GM13976 (cell line): ENCODE data around the gene TRIM23.
"Not testable (repeated sequence)": the region's sequence is repeated elsewhere in the genome, so short reads cannot be mapped to it uniquely, and the experiment has no call there.

Source experiments
- DNase-seq: peaks from one replicate; pipeline ENCODE4 v3.0.0; 2012; ENCODE audit warnings: low spot score
- in situ Hi-C: fragments of 300-500 bp; cut with MboI; formaldehyde crosslinking; loops from one replicate; pipeline ENCODE4 v1.12.0; 2022; ENCODE audit warnings: low sequenced_read_pairs, mixed read lengths, inconsistent platforms; ENCODE audit not compliant: unreplicated experiment
- TF ChIP-seq, protein P1 (sequence below): IDR thresholded peaks from 2 replicates; pipeline ENCODE4 v1.5.1; 2012; ENCODE audit warnings: borderline replicate concordance, mild to moderate bottlenecking; ENCODE audit not compliant: insufficient read depth; ENCODE audit errors: extremely low read depth, missing control alignments, control extremely low read depth

The TRIM23 gene

DNA sequence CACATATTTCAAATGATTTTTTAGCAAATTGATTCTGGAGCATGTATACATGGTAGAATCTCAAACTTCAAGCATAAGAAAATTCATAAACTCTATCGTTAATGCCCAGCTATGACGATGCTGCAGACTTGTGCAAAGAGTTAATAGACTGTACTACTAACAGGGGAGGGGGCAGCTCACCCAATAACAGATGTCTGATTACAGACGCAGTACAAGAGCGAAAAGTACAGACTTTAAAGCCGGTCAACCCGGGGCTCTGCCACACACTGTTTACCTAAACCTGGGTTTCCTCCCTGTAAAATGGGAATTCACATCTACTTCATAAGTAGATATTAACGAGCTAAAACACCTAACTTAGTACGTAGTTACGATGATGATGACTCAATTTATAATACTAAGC is 651 bp downstream of the TRIM23 start:
- in situ Hi-C loops, result no loop called here
- no peak for DNase-seq
- TF ChIP-seq, protein P1, sequence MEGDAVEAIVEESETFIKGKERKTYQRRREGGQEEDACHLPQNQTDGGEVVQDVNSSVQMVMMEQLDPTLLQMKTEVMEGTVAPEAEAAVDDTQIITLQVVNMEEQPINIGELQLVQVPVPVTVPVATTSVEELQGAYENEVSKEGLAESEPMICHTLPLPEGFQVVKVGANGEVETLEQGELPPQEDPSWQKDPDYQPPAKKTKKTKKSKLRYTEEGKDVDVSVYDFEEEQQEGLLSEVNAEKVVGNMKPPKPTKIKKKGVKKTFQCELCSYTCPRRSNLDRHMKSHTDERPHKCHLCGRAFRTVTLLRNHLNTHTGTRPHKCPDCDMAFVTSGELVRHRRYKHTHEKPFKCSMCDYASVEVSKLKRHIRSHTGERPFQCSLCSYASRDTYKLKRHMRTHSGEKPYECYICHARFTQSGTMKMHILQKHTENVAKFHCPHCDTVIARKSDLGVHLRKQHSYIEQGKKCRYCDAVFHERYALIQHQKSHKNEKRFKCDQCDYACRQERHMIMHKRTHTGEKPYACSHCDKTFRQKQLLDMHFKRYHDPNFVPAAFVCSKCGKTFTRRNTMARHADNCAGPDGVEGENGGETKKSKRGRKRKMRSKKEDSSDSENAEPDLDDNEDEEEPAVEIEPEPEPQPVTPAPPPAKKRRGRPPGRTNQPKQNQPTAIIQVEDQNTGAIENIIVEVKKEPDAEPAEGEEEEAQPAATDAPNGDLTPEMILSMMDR, result no peak

DNA sequence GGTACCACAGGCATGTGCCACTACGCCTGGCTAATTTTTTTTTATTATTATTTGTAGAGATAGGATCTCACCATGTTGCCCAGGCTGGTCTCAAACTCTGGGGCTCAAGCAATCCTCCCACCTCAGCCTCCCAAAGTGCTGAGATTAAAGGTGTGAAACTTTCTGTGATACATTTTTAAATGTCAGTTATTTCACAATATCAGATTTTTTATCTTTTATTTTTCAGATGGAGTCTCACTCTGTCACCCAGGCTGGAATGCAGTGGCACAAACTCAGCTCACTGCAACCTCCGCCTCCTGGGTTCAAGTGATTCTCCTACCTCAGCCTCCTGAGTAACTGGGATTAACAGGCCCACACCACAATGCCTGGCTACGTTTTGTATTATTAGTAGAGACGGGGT is 2.2 kb downstream of the TRIM23 start:
- DNase-seq, in situ Hi-C loops: not testable (repeated sequence)

DNA sequence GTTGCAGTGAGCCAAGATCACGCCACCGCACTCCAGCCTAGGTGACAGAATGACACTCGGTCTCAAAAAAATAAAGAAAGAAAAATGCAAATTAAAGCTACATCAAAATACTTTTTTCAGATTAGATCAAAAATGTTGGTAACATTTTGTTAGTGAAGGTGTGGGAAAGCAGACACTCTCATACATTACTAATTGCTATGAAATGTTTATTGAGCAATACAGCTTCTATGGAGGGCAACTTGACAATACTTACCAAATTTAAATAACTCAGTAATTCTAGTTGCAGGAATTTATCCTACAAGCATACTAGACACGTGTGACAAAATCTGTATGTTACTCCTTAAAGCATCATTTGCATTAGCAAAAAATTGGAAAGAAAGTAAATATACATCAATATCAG is 4.1 kb downstream of the TRIM23 start:
- in situ Hi-C loops, result no loop called here
- TF ChIP-seq, protein P1, result no peak
- DNase-seq, result no peak

DNA sequence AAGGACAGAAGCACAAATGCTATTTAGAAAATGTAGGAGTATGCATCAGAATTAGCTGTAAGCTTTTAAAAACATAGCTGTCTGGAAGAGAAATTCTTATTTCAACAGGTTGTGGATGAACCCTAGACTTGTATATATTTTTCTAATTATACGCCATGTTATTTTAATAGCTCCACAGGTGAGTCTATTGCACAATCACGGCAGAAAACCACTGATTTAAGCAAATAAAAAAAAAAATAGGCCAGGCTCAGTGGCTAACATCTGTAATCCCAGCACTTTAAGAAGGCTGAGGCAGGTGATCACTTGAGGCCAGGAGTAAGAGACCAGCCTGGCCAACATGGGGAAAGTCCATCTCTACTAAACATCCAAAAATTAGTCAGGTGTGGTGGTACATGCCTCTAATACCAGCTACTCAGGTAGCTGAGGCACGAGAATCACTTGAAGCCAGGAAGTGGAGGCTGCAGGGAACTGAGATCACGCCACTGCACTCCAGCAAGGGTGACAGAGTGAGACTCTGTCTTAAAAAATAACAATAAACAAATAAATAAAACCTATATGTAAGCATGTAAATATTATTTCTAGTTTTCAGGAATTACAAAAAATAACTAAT is 11.7 kb downstream of the TRIM23 start:
- no peak for DNase-seq
- in situ Hi-C loops, result no loop called here
- TF ChIP-seq, protein P1, result no peak

DNA sequence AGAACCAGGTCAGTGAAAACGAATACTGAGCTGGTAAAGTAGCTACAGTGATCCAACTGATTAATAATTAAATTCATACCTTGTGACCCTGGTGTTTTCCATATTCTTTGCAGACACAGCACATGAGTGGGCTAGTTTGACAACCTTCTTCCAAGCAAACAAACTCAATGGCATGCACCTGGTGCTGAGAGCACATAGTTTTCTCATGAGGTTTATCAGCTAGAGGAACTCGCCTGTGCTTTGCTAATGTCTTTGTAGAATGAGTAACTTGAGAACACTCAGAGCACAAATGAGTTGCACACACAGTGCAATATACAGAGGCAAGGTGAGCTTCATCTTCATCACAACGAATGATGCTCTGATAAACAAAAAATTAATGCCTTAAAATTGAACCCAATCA is 12.6 kb downstream of the TRIM23 start:
- TF ChIP-seq, protein P1, result no peak
- in situ Hi-C loops, result no loop called here

DNA sequence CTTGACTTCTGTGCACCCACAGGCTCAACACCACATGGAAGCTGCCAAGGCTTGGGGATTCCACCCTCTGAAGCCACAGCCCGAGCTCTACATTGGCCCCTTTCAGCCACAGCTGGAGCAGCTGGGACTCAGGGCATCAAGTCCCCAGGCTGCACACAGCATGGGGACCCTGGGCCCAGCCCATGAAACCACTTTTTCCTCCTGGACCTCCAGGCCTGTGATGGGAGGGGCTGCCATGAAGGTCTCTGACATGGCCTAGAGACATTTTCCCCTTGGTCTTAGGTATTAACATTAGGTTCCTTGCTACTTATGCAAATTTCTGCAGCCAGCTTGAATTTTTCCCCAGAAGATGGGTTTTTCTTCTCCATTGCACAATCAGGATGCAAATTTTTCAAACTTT is 22.4 kb downstream of the TRIM23 start:
- DNase-seq, in situ Hi-C loops: not testable (repeated sequence)

More for the DNA sequence above, 12.6 kb downstream of the TRIM23 start:
- DNase-seq, result no peak

DNA sequence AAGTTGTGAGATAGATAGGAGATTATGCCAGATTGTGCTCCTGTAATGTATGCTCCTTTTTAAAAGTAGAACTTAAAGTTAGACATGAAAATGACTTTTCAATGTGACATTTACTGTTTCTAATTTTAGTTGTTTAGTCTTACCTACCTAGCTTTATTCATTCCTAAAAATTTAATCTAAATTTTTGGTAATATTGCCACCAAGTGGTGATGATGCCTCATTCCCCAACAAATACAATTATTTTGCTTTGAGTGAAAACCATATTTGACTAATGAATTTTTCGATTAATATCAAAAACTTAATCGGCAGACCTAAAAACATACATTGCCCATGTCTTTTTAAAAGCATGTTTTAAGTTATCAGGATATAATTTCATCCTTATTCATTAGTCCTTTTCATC is 35.4 kb downstream of the TRIM23 start:
- DNase-seq, result no peak
- in situ Hi-C loops, result no loop called here
- TF ChIP-seq, protein P1, result no peak

DNA sequence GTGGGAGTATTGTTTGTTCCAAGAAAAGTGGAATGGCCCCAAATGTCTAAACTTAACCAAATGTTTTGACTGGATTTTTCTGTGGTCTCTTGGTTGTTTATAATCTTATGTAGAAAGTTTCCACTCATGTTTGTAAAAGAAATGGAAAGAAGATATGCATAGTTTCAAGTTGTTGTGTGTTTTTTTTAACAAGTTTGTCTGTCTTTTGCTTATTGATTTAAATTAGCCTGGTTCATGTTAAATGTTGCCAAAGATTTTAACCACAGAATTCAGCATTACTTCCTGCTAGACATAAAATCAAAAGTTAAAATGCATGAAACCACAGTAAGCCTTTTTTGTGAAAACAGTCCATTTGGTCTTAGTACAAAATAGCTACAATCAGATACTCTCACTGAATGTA is 47.0 kb downstream of the TRIM23 start:
- no peak for DNase-seq
- in situ Hi-C loops, result no loop called here
- TF ChIP-seq, protein P1, result no peak
